Effector memory CD8-positive, alpha-beta T cell (primary cell): ENCODE measurements around the gene SPEF1.
A peak's percentile ranks its signal among the peaks of the same experiment; 100 is the strongest.

ENCODE experiments used
- ATAC-seq: fragments of 150-1000 bp; cut with Tn5 transposase; replicated peaks from 2 replicates; pipeline ENCODE4 v1.10.0; 2021; ENCODE audit warnings: mild to moderate bottlenecking, moderate library complexity
- DNase-seq, 3 experiments: peaks; one replicate each; pipeline ENCODE4 v3.0.0; 2021
- H3K27ac Mint-ChIP-seq, 2 donors: one replicate each; pipeline ENCODE4 v1.8.0; 2022; ENCODE audit warnings: mild to moderate bottlenecking in 2 of 2, mixed read lengths in 2 of 2, moderate library complexity in 2 of 2
- H3K27me3 Mint-ChIP-seq, 2 donors: one replicate each; pipeline ENCODE4 v1.8.0; 2022; ENCODE audit warnings: mixed read lengths in 2 of 2
- H3K36me3 Mint-ChIP-seq: one replicate; pipeline ENCODE4 v1.8.0; 2022; ENCODE audit warnings: mild to moderate bottlenecking, moderate library complexity, mixed read lengths; ENCODE audit not compliant: insufficient read depth
- H3K4me1 Mint-ChIP-seq, 2 donors: one replicate each; pipeline ENCODE4 v1.8.0; 2022; ENCODE audit warnings: low read depth in 2 of 2, mixed read lengths in 2 of 2
- H3K4me3 Mint-ChIP-seq, 2 donors: one replicate each; pipeline ENCODE4 v1.8.0; 2022; ENCODE audit warnings: mild to moderate bottlenecking in 2 of 2, mixed read lengths in 2 of 2, moderate library complexity in 2 of 2
- H3K9me3 Mint-ChIP-seq, 2 donors: one replicate each; pipeline ENCODE4 v1.8.0; 2022; ENCODE audit warnings: mixed read lengths in 2 of 2

SPEF1 gene

GRCh38 chr20:3777716-3778629 lies 3.3 kb downstream of the SPEF1 start:
- H3K9me3 Mint-ChIP-seq, result no peaks in the 10 kb centered on the region

GRCh38 chr20:3777381-3777715 lies 3.9 kb downstream of the SPEF1 start:
- Mint-ChIP-seq H3K36me3 (no peaks in the 10 kb centered on the region), H3K4me3 (peak overlapping the region; percentile 83 to 86), H3K9me3 (no peaks in the 10 kb centered on the region), H3K27ac (peak overlapping the region in 1 of 2 donors; percentile 42), H3K27me3 (peaks cover 0 to 5% of the 10 kb centered on the region in 2 donors), H3K4me1 (peaks cover 30 to 37% of the 10 kb centered on the region in 2 donors)
- no peak for DNase-seq
- ATAC-seq, result peak; percentile 62

More at GRCh38 chr20:3777716-3778629, 3.3 kb downstream of the SPEF1 start:
- peak overlapping the region; percentile 83 to 86 for H3K4me3 Mint-ChIP-seq
- H3K27ac Mint-ChIP-seq, result peak overlapping the region in 1 of 2 donors; percentile 42
- no peaks in the 10 kb centered on the region for H3K27me3 Mint-ChIP-seq
- no peaks in the 10 kb centered on the region for H3K36me3 Mint-ChIP-seq
- DNase-seq (peak in 2 of 3 experiments; percentile 31 to 36), ATAC-seq (peak; percentile 75)
- peaks cover 30 to 37% of the 10 kb centered on the region in 2 donors for H3K4me1 Mint-ChIP-seq

DNA sequence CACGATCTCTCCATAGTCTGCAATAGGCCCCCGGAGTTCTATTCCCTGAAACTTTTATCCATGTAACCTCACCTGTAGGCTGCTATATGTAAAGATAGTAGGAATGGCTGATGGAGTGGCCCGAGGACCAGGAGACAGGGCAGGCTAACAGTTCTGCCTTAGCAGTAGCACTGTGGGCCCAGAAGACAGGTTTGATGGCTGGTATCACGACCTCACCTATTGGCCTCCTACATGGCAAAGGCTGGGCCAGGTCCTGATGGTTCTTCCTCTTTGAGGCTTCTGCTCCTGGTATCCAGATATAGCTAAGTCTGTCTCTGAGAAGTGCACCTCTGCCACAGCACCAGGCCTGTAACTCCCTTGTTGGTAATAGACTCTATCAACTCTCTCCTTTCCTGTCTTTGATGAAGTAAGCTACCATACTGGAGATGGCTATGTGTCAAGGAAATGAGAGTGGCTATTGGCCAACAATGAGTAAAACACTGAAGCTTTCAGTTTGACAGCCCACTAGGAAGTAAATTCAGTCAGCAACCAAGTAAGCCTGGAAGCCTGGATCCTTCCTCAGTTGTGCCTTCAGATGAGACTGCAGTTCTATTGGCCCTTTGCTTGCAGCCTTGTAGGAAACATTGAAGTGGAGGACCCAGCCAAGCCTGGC lies 5.7 kb downstream of the SPEF1 start:
- no peak for ATAC-seq
- DNase-seq, result no peak
- Mint-ChIP-seq H3K9me3 (no peaks in the 10 kb centered on the region), H3K36me3 (no peaks in the 10 kb centered on the region), H3K4me3 (no peak overlapping the region), H3K27ac (no peak overlapping the region), H3K4me1 (peaks cover 17 to 21% of the 10 kb centered on the region in 2 donors), H3K27me3 (peaks cover 0 to 8% of the 10 kb centered on the region in 2 donors)

- ATAC-seq (no peak), DNase-seq (no peak)
- H3K9me3 Mint-ChIP-seq, result no peaks in the 10 kb centered on the region
- H3K36me3 Mint-ChIP-seq, result peaks cover 22% of the 10 kb centered on the region
- H3K27ac Mint-ChIP-seq, result peak overlapping the region in 1 of 2 donors; percentile 22
- H3K27me3 Mint-ChIP-seq, result peaks cover 0 to 8% of the 10 kb centered on the region in 2 donors
- no peak overlapping the region for H3K4me3 Mint-ChIP-seq
- H3K4me1 Mint-ChIP-seq, result peaks cover 14 to 17% of the 10 kb centered on the region in 2 donors
These were observed 9.6 kb downstream of the SPEF1 start for GRCh38 chr20:3771552-3772058.

GRCh38 chr20:3768342-3769130 lies 12.7 kb downstream of the SPEF1 start:
- DNase-seq (peak; percentile 83), ATAC-seq (peak; percentile 70)
- peaks cover 0 to 8% of the 10 kb centered on the region in 2 donors for H3K27me3 Mint-ChIP-seq
- peak overlapping the region; percentile 89 to 90 for H3K4me3 Mint-ChIP-seq
- no peaks in the 10 kb centered on the region for H3K9me3 Mint-ChIP-seq
- peaks cover 24% of the 10 kb centered on the region for H3K36me3 Mint-ChIP-seq
- peaks cover 14 to 26% of the 10 kb centered on the region in 2 donors for H3K4me1 Mint-ChIP-seq
- peak overlapping the region; percentile 93 to 96 for H3K27ac Mint-ChIP-seq

GRCh38 chr20:3767427-3768341 lies 13.6 kb downstream of the SPEF1 start, which contains the start of gene ADISSP:
TSS of gene ADISSP (minus strand) at chr20:3767753. CDS start at chr20:3760100, 7,653 bp downstream.
- peak; percentile 94 to 96 (median 96) for DNase-seq
- peak; percentile 81 for ATAC-seq
- Mint-ChIP-seq H3K4me3 (peak within 1 kb of the TSS; percentile 89 to 90), H3K4me1 (peaks cover 14 to 26% of the 10 kb centered on the region in 2 donors), H3K9me3 (no peaks in the 10 kb centered on the region), H3K36me3 (peaks cover 24% of the 10 kb centered on the region), H3K27me3 (peaks cover 0 to 6% of the 10 kb centered on the region in 2 donors), H3K27ac (peak within 1 kb of the TSS; percentile 93 to 96)

DNA sequence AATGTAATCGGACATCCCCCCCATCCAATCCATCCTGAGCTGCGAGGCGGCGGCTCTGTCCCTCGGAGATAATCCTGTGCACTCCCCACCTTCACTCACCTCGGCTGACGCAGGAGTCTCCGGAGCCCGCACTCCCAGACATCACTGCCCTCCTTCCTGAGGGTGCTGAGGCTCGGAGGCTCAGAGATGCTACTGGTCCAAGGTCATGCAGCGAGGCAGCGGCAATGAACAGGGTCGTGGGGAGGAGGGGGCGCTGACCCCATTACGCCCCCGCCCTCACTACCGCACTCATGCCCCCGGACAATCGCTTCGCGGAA lies 14.2 kb downstream of the SPEF1 start:
- H3K27me3 Mint-ChIP-seq, result peaks cover 0 to under 1% of the 10 kb centered on the region in 2 donors
- ATAC-seq (no peak), DNase-seq (no peak)
- peak overlapping the region; percentile 35 to 96 for H3K27ac Mint-ChIP-seq
- H3K4me1 Mint-ChIP-seq, result peaks cover 14 to 26% of the 10 kb centered on the region in 2 donors
- H3K9me3 Mint-ChIP-seq, result no peaks in the 10 kb centered on the region
- peak overlapping the region; percentile 89 to 90 for H3K4me3 Mint-ChIP-seq
- H3K36me3 Mint-ChIP-seq, result peaks cover 24% of the 10 kb centered on the region

- Mint-ChIP-seq H3K36me3 (peaks cover 24% of the 10 kb centered on the region), H3K27me3 (no peaks in the 10 kb centered on the region), H3K9me3 (no peaks in the 10 kb centered on the region), H3K4me3 (peak overlapping the region; percentile 89 to 90), H3K4me1 (peaks cover 14 to 26% of the 10 kb centered on the region in 2 donors), H3K27ac (peak overlapping the region; percentile 35 to 96)
- DNase-seq, result no peak
- ATAC-seq, result no peak
These were observed 14.7 kb downstream of the SPEF1 start for GRCh38 chr20:3766422-3767109.

GRCh38 chr20:3765171-3765882 lies 15.9 kb downstream of the SPEF1 start:
- Mint-ChIP-seq H3K9me3 (no peaks in the 10 kb centered on the region), H3K27me3 (no peaks in the 10 kb centered on the region), H3K36me3 (peaks cover 24% of the 10 kb centered on the region), H3K4me1 (peaks cover 14 to 28% of the 10 kb centered on the region in 2 donors), H3K27ac (no peak overlapping the region), H3K4me3 (peak overlapping the region in 1 of 2 donors; percentile 46)
- ATAC-seq, result no peak
- no peak for DNase-seq

DNA sequence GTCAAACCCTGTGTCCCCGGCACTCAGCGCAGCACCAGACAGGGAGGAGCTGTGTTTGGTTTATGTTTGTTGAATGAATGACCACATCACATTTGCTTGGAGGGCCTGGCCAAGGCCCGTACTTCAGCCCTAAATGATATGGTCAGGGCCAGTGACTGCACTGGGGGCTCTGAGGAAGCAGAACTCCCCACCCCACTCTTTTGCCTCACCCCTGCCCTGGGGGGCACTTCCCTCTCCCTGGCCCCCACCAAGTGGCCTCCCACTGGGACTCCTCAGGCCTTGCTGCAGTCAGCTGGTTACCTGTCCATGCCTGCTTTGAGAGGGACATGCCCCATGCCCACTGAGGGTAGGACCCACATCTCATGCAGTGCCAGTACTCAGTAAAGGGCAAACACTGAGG lies 16.6 kb downstream of the SPEF1 start:
- H3K9me3 Mint-ChIP-seq, result no peaks in the 10 kb centered on the region
- peaks cover 17 to 31% of the 10 kb centered on the region in 2 donors for H3K4me1 Mint-ChIP-seq

More for the DNA sequence above, 16.6 kb downstream of the SPEF1 start:
- Mint-ChIP-seq H3K4me3 (no peak overlapping the region), H3K36me3 (peaks cover 24% of the 10 kb centered on the region), H3K27ac (no peak overlapping the region), H3K27me3 (no peaks in the 10 kb centered on the region)
- ATAC-seq (no peak), DNase-seq (no peak)
